ENCODE data around the gene TPST1.

TPST1 gene

GRCh38 chr7:66403564-66403963, 198.4 kb downstream of the TPST1 start:
- DNase-seq, result no peak
- peaks cover 13% of the 10 kb centered on the region for H3K9me3 Mint-ChIP-seq
- TF ChIP-seq, protein P1, sequence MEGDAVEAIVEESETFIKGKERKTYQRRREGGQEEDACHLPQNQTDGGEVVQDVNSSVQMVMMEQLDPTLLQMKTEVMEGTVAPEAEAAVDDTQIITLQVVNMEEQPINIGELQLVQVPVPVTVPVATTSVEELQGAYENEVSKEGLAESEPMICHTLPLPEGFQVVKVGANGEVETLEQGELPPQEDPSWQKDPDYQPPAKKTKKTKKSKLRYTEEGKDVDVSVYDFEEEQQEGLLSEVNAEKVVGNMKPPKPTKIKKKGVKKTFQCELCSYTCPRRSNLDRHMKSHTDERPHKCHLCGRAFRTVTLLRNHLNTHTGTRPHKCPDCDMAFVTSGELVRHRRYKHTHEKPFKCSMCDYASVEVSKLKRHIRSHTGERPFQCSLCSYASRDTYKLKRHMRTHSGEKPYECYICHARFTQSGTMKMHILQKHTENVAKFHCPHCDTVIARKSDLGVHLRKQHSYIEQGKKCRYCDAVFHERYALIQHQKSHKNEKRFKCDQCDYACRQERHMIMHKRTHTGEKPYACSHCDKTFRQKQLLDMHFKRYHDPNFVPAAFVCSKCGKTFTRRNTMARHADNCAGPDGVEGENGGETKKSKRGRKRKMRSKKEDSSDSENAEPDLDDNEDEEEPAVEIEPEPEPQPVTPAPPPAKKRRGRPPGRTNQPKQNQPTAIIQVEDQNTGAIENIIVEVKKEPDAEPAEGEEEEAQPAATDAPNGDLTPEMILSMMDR (IDR thresholded peaks at IDR 0.05), result no peak
- H3K4me3 Mint-ChIP-seq, result no peak overlapping the region
- H3K27ac Mint-ChIP-seq, result no peak overlapping the region
- H3K27me3 Mint-ChIP-seq (ENCODE audit: low read depth, poor library complexity), result no peaks in the 10 kb centered on the region
- H3K4me1 Mint-ChIP-seq, result no peaks in the 10 kb centered on the region
- peaks cover 54% of the 10 kb centered on the region for H3K36me3 Mint-ChIP-seq (ENCODE audit: low read depth)

GRCh38 chr7:66409493-66409892, 204.4 kb downstream of the TPST1 start:
- TF ChIP-seq, protein P1 (IDR thresholded peaks at IDR 0.05), result no peak
- DNase-seq, result no peak
- H3K27ac Mint-ChIP-seq, result no peak overlapping the region
- peaks cover 12% of the 10 kb centered on the region for H3K27me3 Mint-ChIP-seq (ENCODE audit: low read depth, poor library complexity)
- no peak overlapping the region for H3K4me3 Mint-ChIP-seq
- H3K4me1 Mint-ChIP-seq, result peaks cover 8% of the 10 kb centered on the region
- peaks cover 3% of the 10 kb centered on the region for H3K9me3 Mint-ChIP-seq
- peaks cover 34% of the 10 kb centered on the region for H3K36me3 Mint-ChIP-seq (ENCODE audit: low read depth)

Data from nephron progenitor cell (in vitro differentiated cells).